Type B pancreatic cell (in vitro differentiated cells): ENCODE data around the gene SIK2. TPM values are rescaled to one million over a fixed set of nuclear protein-coding genes. Genes with fewer than 3 reads are reported as not detected.

Experiments
- DNase-seq: peaks from one replicate; pipeline ENCODE4 v3.0.0; 2021; ENCODE audit warnings: mixed read lengths; ENCODE audit not compliant: unreplicated experiment; ENCODE audit errors: extremely low spot score
- H3K27ac Mint-ChIP-seq: 2 replicates; pipeline ENCODE4 v1.8.0; 2021; ENCODE audit warnings: mild to moderate bottlenecking, mixed read lengths
- H3K27me3 Mint-ChIP-seq: 2 replicates; pipeline ENCODE4 v1.8.0; 2021; ENCODE audit warnings: mixed read lengths
- H3K36me3 Mint-ChIP-seq: 2 replicates; pipeline ENCODE4 v1.8.0; 2021; ENCODE audit warnings: mixed read lengths
- H3K4me1 Mint-ChIP-seq: one replicate; pipeline ENCODE4 v1.8.0; 2021; ENCODE audit warnings: mixed read lengths; ENCODE audit not compliant: unreplicated experiment
- H3K4me3 Mint-ChIP-seq: 2 replicates; pipeline ENCODE4 v1.8.0; 2021; ENCODE audit warnings: mild to moderate bottlenecking, mixed read lengths
- H3K9me3 Mint-ChIP-seq: 2 replicates; pipeline ENCODE4 v1.8.0; 2021; ENCODE audit warnings: mixed read lengths
- total RNA-seq: library from RNA; stranded (reverse); gene quantifications from 2 replicates; pipeline ENCODE4 v1.2.1, GENCODE V29; 2021; ENCODE audit warnings: low replicate concordance
- TF ChIP-seq, protein P1 (sequence below): fragments of 200-600 bp; sonication (generic); conservative IDR thresholded peaks from 2 replicates; pipeline ENCODE4 v1.5.0; 2021; ENCODE audit warnings: antibody characterized with exemption, mild to moderate bottlenecking

The SIK2 gene
- total RNA-seq, 1 donor from 2014 or later, result 28.0 TPM

DNA sequence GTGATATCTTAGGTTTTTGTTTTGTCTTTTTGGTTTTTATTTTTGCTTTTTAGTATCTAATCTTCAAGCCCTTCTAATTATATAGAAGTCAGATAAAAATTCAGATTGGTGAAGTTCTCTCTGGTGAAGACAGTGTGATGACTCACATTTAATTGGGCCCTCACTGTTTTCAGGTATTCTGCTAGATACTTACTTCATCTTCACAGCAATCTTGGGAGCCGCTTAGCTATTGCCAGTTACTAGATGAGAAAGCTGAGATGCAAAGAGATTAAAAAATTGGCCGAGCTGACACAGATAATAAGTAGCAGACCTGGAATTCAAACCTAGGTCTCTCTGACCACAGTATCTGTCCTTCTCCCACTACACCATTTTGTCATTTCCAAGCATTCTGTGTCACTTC lies 88.9 kb downstream of the SIK2 start:
- Mint-ChIP-seq H3K4me3 (no peak overlapping the region), H3K9me3 (no peaks in the 10 kb centered on the region), H3K27ac (peak overlapping the region; percentile 3), H3K4me1 (peaks cover 33% of the 10 kb centered on the region), H3K36me3 (peaks cover 17% of the 10 kb centered on the region), H3K27me3 (no peaks in the 10 kb centered on the region)
- TF ChIP-seq, protein P1, sequence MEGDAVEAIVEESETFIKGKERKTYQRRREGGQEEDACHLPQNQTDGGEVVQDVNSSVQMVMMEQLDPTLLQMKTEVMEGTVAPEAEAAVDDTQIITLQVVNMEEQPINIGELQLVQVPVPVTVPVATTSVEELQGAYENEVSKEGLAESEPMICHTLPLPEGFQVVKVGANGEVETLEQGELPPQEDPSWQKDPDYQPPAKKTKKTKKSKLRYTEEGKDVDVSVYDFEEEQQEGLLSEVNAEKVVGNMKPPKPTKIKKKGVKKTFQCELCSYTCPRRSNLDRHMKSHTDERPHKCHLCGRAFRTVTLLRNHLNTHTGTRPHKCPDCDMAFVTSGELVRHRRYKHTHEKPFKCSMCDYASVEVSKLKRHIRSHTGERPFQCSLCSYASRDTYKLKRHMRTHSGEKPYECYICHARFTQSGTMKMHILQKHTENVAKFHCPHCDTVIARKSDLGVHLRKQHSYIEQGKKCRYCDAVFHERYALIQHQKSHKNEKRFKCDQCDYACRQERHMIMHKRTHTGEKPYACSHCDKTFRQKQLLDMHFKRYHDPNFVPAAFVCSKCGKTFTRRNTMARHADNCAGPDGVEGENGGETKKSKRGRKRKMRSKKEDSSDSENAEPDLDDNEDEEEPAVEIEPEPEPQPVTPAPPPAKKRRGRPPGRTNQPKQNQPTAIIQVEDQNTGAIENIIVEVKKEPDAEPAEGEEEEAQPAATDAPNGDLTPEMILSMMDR, result no peak
- DNase-seq, result no peak

DNA sequence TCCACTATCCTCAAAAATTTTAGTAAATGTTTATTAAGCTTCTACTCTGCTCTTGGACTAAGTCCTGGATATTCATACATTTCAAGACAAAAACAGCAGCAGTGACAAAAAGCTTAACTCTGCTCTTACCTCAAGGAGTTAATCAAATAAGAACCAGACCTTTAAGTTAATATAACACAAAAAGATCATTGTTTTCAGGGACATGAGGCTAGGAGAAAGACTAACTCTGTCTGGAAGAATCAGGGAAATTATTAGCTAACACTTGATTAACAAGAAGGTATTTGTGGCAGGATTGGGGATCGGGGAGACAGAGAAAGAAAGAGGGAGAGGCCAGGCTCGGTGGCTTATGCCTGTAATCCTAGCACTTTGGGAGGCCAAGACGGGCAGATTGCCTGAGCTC lies 89.5 kb downstream of the SIK2 start:
- DNase-seq, result no peak
- Mint-ChIP-seq H3K9me3 (no peaks in the 10 kb centered on the region), H3K27me3 (no peaks in the 10 kb centered on the region), H3K27ac (peak overlapping the region; percentile 3), H3K4me3 (no peak overlapping the region), H3K36me3 (peaks cover 17% of the 10 kb centered on the region), H3K4me1 (peaks cover 38% of the 10 kb centered on the region)
- TF ChIP-seq, protein P1, result no peak

DNA sequence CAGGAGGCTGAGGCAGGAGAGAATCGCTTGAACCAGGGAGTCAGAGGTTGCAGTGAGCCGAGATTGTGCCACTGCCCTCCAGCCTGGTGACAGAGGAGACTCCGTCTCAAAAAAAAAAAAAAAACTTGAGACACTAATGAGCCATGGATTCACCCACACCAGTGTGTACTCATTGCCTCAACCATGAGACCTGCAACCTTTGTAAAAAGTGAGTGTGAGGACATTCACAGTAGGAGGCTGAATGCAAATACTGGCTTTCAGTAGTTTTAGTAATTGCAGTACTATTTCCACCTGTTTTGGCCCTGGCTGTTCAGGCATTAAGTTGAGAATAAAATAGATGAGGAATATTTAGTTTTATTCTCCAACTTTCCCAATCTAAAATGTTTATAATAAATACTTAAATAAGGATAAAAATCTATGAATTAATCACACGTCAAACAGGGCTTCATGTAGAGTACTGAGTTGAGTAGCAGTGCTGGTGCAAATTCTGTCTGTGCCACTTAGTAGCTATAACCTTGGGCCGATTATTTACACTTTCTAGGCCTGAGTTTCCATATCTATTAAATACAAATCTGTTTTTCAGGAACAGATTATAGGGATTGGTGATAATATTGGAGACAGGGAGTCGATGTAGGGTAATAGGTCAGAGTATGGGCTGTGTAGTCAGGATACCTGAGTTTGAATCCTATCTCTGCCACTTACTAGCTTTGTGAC lies 91.1 kb downstream of the SIK2 start:
- no peak for DNase-seq
- Mint-ChIP-seq H3K27me3 (no peaks in the 10 kb centered on the region), H3K36me3 (peaks cover 12% of the 10 kb centered on the region), H3K4me1 (peaks cover 38% of the 10 kb centered on the region), H3K27ac (no peak overlapping the region), H3K4me3 (no peak overlapping the region), H3K9me3 (no peaks in the 10 kb centered on the region)
- TF ChIP-seq, protein P1, result no peak

DNA sequence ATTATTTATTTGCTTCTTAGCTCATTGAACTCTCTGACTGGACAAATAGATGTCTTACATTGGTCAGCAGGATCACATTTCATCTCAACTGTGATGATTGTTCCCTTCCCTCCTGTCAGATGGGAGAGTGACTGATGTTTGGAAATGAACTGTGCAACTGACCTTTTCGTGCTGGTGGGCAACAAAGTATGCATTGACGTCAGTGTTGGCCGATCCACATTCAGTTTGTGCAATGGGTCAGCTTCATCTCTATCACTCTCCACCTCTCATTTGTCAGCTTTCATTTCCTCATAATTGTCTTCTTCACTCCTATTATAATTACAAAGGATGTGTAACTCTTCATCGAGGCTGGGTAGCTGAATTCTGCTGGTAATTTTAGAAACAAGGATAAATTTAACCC lies 92.6 kb downstream of the SIK2 start:
- TF ChIP-seq, protein P1, result no peak
- Mint-ChIP-seq H3K9me3 (no peaks in the 10 kb centered on the region), H3K36me3 (peaks cover 6% of the 10 kb centered on the region), H3K4me3 (peak overlapping the region; percentile 53), H3K27ac (peak overlapping the region; percentile 45), H3K27me3 (no peaks in the 10 kb centered on the region), H3K4me1 (peaks cover 38% of the 10 kb centered on the region)
- no peak for DNase-seq

DNA sequence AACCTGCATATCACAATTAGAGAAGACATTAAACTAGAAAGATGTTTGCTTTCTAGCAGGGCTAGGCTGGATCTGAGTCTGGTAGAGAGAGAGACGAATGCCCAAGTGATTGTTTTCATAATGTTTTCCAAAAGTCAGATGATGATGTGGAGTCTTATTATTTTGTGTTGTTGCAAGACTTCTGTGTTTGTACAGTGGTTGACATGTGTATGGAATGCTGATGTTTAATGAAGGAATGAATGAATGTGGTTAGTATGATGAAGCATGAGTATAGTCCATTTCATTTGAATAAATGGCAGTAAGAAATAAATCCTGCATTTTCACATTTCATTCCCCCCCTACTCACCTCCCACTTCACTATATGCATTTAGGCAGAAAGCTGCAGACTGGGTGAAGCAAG lies 94.3 kb downstream of the SIK2 start:
- H3K27me3 Mint-ChIP-seq, result no peaks in the 10 kb centered on the region
- H3K4me3 Mint-ChIP-seq, result no peak overlapping the region
- H3K4me1 Mint-ChIP-seq, result peaks cover 35% of the 10 kb centered on the region
- no peaks in the 10 kb centered on the region for H3K9me3 Mint-ChIP-seq
- H3K36me3 Mint-ChIP-seq, result peaks cover 3% of the 10 kb centered on the region
- no peak overlapping the region for H3K27ac Mint-ChIP-seq
- TF ChIP-seq, protein P1, result no peak
- no peak for DNase-seq
